Measurements from ENCODE around the gene ZFYVE26.

DNA sequence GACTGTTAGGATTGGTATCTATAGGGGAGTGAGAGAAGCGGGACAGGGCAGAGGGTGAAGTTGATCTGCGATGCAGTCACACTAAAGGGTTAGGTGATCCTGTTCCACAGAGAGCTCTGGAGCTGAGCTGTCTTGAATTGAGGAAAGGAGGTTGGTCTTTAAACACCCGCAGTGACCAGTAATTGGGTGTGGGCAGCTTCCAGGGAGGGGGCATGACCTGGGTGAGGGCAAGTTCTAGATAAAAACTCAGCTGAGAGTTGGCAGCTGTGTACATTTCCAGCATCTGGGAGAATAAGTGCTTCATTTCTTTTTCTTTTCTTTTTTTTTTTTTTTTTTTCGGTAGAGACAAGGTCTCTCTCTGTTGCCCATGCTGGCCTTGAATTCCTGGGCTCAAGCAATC, 79.6 kb downstream of the ZFYVE26 start:
- TF ChIP-seq POLR2A (IDR thresholded peaks at IDR 0.05; ENCODE audit: low read length) (no peak), GATA1 (IDR thresholded peaks at IDR 0.05; ENCODE audit: low read depth, low read length) (no peak)

All from erythroblast (primary cell).